HepG2 (cell line): ENCODE data around the gene RBL1. TPM values are rescaled to one million over a fixed set of nuclear protein-coding genes. Genes with fewer than 3 reads are reported as not detected.

ENCODE experiments used
- AKAP8 ChIP-seq: sonication (generic); formaldehyde crosslinking; IDR thresholded peaks from 2 replicates; pipeline ENCODE4 v1.5.1; 2020; ENCODE audit warnings: mild to moderate bottlenecking, missing genetic modification reagents
- ARID5B ChIP-seq: IDR thresholded peaks from 2 replicates; pipeline ENCODE4 v1.4.0; 2020; ENCODE audit warnings: mild to moderate bottlenecking, missing genetic modification reagents
- BCL6 ChIP-seq: IDR thresholded peaks from 2 replicates; pipeline ENCODE4 v1.6.1; 2016; ENCODE audit warnings: missing genetic modification reagents, missing compliant biosample characterization
- CBX1 ChIP-seq: IDR thresholded peaks from one replicate; pipeline ENCODE4 v1.6.1; 2016; ENCODE audit warnings: antibody characterized with exemption, low read depth
- GLMP ChIP-seq: sonication (generic); formaldehyde crosslinking; IDR thresholded peaks from 2 replicates; pipeline ENCODE4 v1.9.0; 2021; ENCODE audit warnings: missing genetic modification reagents, mild to moderate bottlenecking, borderline replicate concordance
- HDAC6 ChIP-seq: fragments of 200-600 bp; sonication (generic); IDR thresholded peaks from 2 replicates; pipeline ENCODE4 v1.7.0; 2017; ENCODE audit warnings: mild to moderate bottlenecking, antibody characterized with exemption, low read length, low read depth
- HOXD1 ChIP-seq: sonication (generic); formaldehyde crosslinking; IDR thresholded peaks from 2 replicates; pipeline ENCODE4 v1.5.0; 2020; ENCODE audit warnings: missing genetic modification reagents
- KLF13 ChIP-seq: sonication (generic); formaldehyde crosslinking; IDR thresholded peaks from 2 replicates; pipeline ENCODE4 v1.4.0; 2020; ENCODE audit warnings: mild to moderate bottlenecking, missing genetic modification reagents
- MXI1 ChIP-seq: IDR thresholded peaks from 3 replicates; pipeline ENCODE4 v1.6.1; 2012; ENCODE audit warnings: low read depth, low read length, inconsistent platforms, borderline replicate concordance
- NCOA1 ChIP-seq: sonication (generic); formaldehyde crosslinking; IDR thresholded peaks from 2 replicates; pipeline ENCODE4 v1.9.0; 2021; ENCODE audit warnings: missing genetic modification reagents
- NFE2L2 ChIP-seq: fragments of 150-350 bp; IDR thresholded peaks from 2 replicates; pipeline ENCODE4 v1.6.1; 2014; ENCODE audit warnings: low read length
- RBFOX2 ChIP-seq: fragments of 200-400 bp; formaldehyde crosslinking; IDR thresholded peaks from 2 replicates; pipeline ENCODE4 v1.6.1; 2017; ENCODE audit warnings: low read depth, mild to moderate bottlenecking, low read length
- RFXANK ChIP-seq: IDR thresholded peaks from 2 replicates; pipeline ENCODE4 v1.6.1; 2016
- THYN1 ChIP-seq: sonication (generic); formaldehyde crosslinking; IDR thresholded peaks from 2 replicates; pipeline ENCODE4 v1.8.1; 2023; ENCODE audit warnings: low read depth, mild to moderate bottlenecking, moderate library complexity, missing genetic modification reagents, borderline replicate concordance
- ZBTB34 ChIP-seq: sonication (generic); formaldehyde crosslinking; IDR thresholded peaks from 2 replicates; pipeline ENCODE4 v1.8.0; 2022; ENCODE audit warnings: mild to moderate bottlenecking, missing genetic modification reagents
- ZNF24 ChIP-seq: fragments of 450-650 bp; IDR thresholded peaks from 2 replicates; pipeline ENCODE4 v1.6.1; 2017; ENCODE audit warnings: antibody characterized with exemption, mild to moderate bottlenecking
- ZNF251 ChIP-seq: sonication (generic); formaldehyde crosslinking; IDR thresholded peaks from 2 replicates; pipeline ENCODE4 v1.9.0; 2021; ENCODE audit warnings: mild to moderate bottlenecking, missing genetic modification reagents
- ZNF441 ChIP-seq: sonication (generic); formaldehyde crosslinking; IDR thresholded peaks from 2 replicates; pipeline ENCODE4 v1.7.0; 2021; ENCODE audit warnings: missing genetic modification reagents, borderline replicate concordance
- ZNF562 ChIP-seq: sonication (generic); formaldehyde crosslinking; IDR thresholded peaks from 2 replicates; pipeline ENCODE4 v1.8.0; 2022; ENCODE audit warnings: missing genetic modification reagents, borderline replicate concordance
- ZNF589 ChIP-seq: sonication (generic); formaldehyde crosslinking; conservative IDR thresholded peaks from 2 replicates; pipeline ENCODE4 v1.8.0; 2022; ENCODE audit warnings: mild to moderate bottlenecking, moderate library complexity, missing genetic modification reagents
- ZNF598 ChIP-seq: sonication (generic); formaldehyde crosslinking; IDR thresholded peaks from 2 replicates; pipeline ENCODE4 v1.5.1; 2020; ENCODE audit warnings: mild to moderate bottlenecking, missing genetic modification reagents, borderline replicate concordance
- ZNF674 ChIP-seq: sonication (generic); formaldehyde crosslinking; IDR thresholded peaks from 2 replicates; pipeline ENCODE4 v1.5.0; 2020; ENCODE audit warnings: low read depth, mild to moderate bottlenecking, missing genetic modification reagents
- ZNF703 ChIP-seq: sonication (generic); formaldehyde crosslinking; IDR thresholded peaks from 2 replicates; pipeline ENCODE4 v1.5.1; 2020; ENCODE audit warnings: missing genetic modification reagents, mild to moderate bottlenecking, moderate library complexity, borderline replicate concordance
- ZSCAN22 ChIP-seq: sonication (generic); formaldehyde crosslinking; IDR thresholded peaks from 2 replicates; pipeline ENCODE4 v1.4.0; 2020; ENCODE audit warnings: mild to moderate bottlenecking, missing genetic modification reagents
- ZSCAN31 ChIP-seq: sonication (generic); formaldehyde crosslinking; IDR thresholded peaks from 2 replicates; pipeline ENCODE4 v1.5.0; 2020; ENCODE audit warnings: low read depth, mild to moderate bottlenecking, missing genetic modification reagents
- polyA plus RNA-seq, 8 experiments: library from polyadenylated mRNA; depleted of rRNA in 3 of 8; stranded (reverse) in 7 of 8; unstranded in 1 of 8; fragments of >200 nt; fragmentation: Illumina TruSeq in 4 of 8; extraction: Trizol in 4 of 8; gene quantifications; 2 replicates each; pipeline versions ENCODE4 v1.2.1 to v1.2.3, GENCODE V29; 2011 to 2016; ENCODE audit warnings: low read depth in 4 of 8, missing spikeins in 1 of 8, mixed read lengths in 1 of 8; ENCODE audit not compliant: insufficient read depth in 1 of 8
- total RNA-seq, 5 experiments: library from RNA; depleted of rRNA; stranded (reverse); fragments of >200 nt; fragmentation: Illumina TruSeq; extraction: Trizol; gene quantifications; 2 replicates each; pipeline ENCODE4 v1.2.3, GENCODE V29; 2016; ENCODE audit warnings: low read depth in 1 of 5

The RBL1 gene
- total and polyA plus RNA-seq, 2 of the 13 experiments (the other 11 are each of a cell fraction or from before 2014, with no cell fraction given) = 6.0 to 27.5 TPM

- TF ChIP-seq ZNF703 (CRISPR knock-in tag) (no peak), RBFOX2 (peak; percentile 90), THYN1 (CRISPR knock-in tag) (no peak), HDAC6 (no peak), ZNF562 (CRISPR knock-in tag) (no peak; the same call in 1 of the 2 replicates), MXI1 (peak; percentile 86; the same call in 1 of the 3 replicates), ZNF24 (no peak), AKAP8 (CRISPR knock-in tag) (no peak; the same call in 1 of the 2 replicates), NCOA1 (CRISPR knock-in tag) (no peak), CBX1 (no peak), ZSCAN31 (CRISPR knock-in tag) (peak; percentile 98), BCL6 (CRISPR knock-in tag) (no peak; the same call in 1 of the 2 replicates), GLMP (CRISPR knock-in tag) (no peak), ZNF441 (CRISPR knock-in tag) (peak; percentile 93), ARID5B (peak; percentile 46; the same call in 1 of the 2 replicates), KLF13 (peak; percentile 89), ZBTB34 (CRISPR knock-in tag) (peak; percentile 66; the same call in 1 of the 2 replicates), NFE2L2 (no peak), ZNF674 (CRISPR knock-in tag) (peak; percentile 98), HOXD1 (no peak), RFXANK (CRISPR knock-in tag) (0 out of 2 replicates have a peak, but pooled peaks have one; percentile 27), ZNF598 (peak; percentile 99; the same call in 1 of the 2 replicates), ZNF589 (CRISPR knock-in tag) (no peak; the same call in 1 of the 2 replicates), ZSCAN22 (peak; percentile 63; the same call in 1 of the 2 replicates), ZNF251 (CRISPR knock-in tag) (peak; percentile 88; the same call in 1 of the 2 replicates)
Measured at GRCh38 chr20:36951198-36951978, 144.4 kb downstream of the RBL1 start, which contains the start of gene SAMHD1 (continued).
